ENCODE data around the gene HOXA5. TPM values are rescaled to one million over a fixed set of nuclear protein-coding genes. Genes with fewer than 3 reads are reported as not detected.
A peak's percentile ranks its signal among the peaks of the same experiment; 100 is the strongest.

HOXA5 gene
- total and polyA plus RNA-seq, 8 donors: 0.24 to 1.4 (median 0.81) TPM; not detected in 1

- H3K36me3 ChIP-seq: no peaks in the 10 kb centered on the region
- intact Hi-C loops (cut with DNase I): loop anchor here in 1 of 3 donors (10.0 kb wide), 1 partner anchor 1299 kb away; no protein-coding TSS in a partner anchor
- no peaks in the 10 kb centered on the region for H3K9me3 ChIP-seq
- H3K27me3 ChIP-seq: peaks cover 16 to 74% (median 37%) of the 10 kb centered on the region in 4 donors
- no peak for ATAC-seq
- TF ChIP-seq CTCF (IDR thresholded peaks at IDR 0.05): no peak
- DNase-seq: peak in 2 of 6 donors; percentile 0 to 2
- H3K4me3 ChIP-seq: no peak overlapping the region
- H3K27ac ChIP-seq: no peak overlapping the region
- 24 to 34% methylated on average over 3 of the region's 3 CpGs for WGBS, 2 donors
- H3K4me1 ChIP-seq: peaks cover 0 to 10% (median 0%) of the 10 kb centered on the region in 3 donors
- FAIRE-seq: no peak
Measured at GRCh38 chr7:27153526-27153925, 10.0 kb upstream of the HOXA5 start.

GRCh38 chr7:27152816-27153442, 9.4 kb upstream of the HOXA5 start:
- Histone ChIP-seq H3K4me1 (peaks cover 0 to 12% (median 0%) of the 10 kb centered on the region in 3 donors), H3K9me3 (no peaks in the 10 kb centered on the region), H3K27me3 (peaks cover 19 to 76% (median 36%) of the 10 kb centered on the region in 4 donors), H3K27ac (no peak overlapping the region), H3K4me3 (no peak overlapping the region), H3K36me3 (no peaks in the 10 kb centered on the region)
- intact Hi-C loops (cut with DNase I): loop anchor here in 1 of 3 donors (10.0 kb wide), 1 partner anchor 1298 kb away; no protein-coding TSS in a partner anchor
- DNase-seq (peak in 4 of 6 donors; percentile 0 to 60 (median 26)), ATAC-seq (no peak), FAIRE-seq (no peak)
- WGBS, 2 donors: 16 to 20% methylated on average over 16 to 22 of the region's 22 CpGs
- TF ChIP-seq CTCF (IDR thresholded peaks at IDR 0.05): no peak

GRCh38 chr7:27151931-27152815, 8.7 kb upstream of the HOXA5 start, which contains the start of gene HOXA3:
Gene HOXA3, minus strand, starts transcription at chr7:27152583. Its CDS starts 41,943 bp downstream, at chr7:27110640.
- intact Hi-C loops (cut with DNase I): loop anchor here in 1 of 3 donors (10.0 kb wide), 1 partner anchor 1297 kb away; no protein-coding TSS in a partner anchor
- peak in 5 of 6 donors; percentile 0 to 71 (median 10) for DNase-seq
- Histone ChIP-seq H3K27me3 (peaks cover 25 to 80% (median 39%) of the 10 kb centered on the region in 4 donors), H3K36me3 (no peaks in the 10 kb centered on the region), H3K9me3 (no peaks in the 10 kb centered on the region), H3K4me1 (peaks cover 0 to 12% (median 0%) of the 10 kb centered on the region in 3 donors), H3K4me3 (peak within 1 kb of the TSS in 1 of 4 donors; percentile 42), H3K27ac (no peak within 1 kb of the TSS)
- WGBS, 2 donors: 7 to 9% methylated on average over 48 to 53 of the region's 53 CpGs
- TF ChIP-seq CTCF (IDR thresholded peaks at IDR 0.05): no peak
- ATAC-seq: peak in 1 of 4 donors; percentile 24
- no peak for FAIRE-seq

- ATAC-seq (no peak), DNase-seq (peak in 3 of 6 donors; percentile 5 to 34 (median 10)), FAIRE-seq (no peak)
- no peak for TF ChIP-seq CTCF (IDR thresholded peaks at IDR 0.05)
- no peaks in the 10 kb centered on the region for H3K36me3 ChIP-seq
- 6 to 8% methylated on average over 27 of the region's 27 CpGs for WGBS, 2 donors
- H3K4me3 ChIP-seq: peak overlapping the region in 2 of 4 donors; percentile 12 to 42
- intact Hi-C loops (cut with DNase I): loop anchor here in 1 of 3 donors (10.0 kb wide), 1 partner anchor 1297 kb away; no protein-coding TSS in a partner anchor
- no peaks in the 10 kb centered on the region for H3K9me3 ChIP-seq
- peaks cover 25 to 80% (median 38%) of the 10 kb centered on the region in 4 donors for H3K27me3 ChIP-seq
- H3K4me1 ChIP-seq: peaks cover 0 to 12% (median 0%) of the 10 kb centered on the region in 3 donors
- no peak overlapping the region for H3K27ac ChIP-seq
Measured at GRCh38 chr7:27151341-27151930, 8.0 kb upstream of the HOXA5 start.
